ENCODE results near the gene POLN.
"Not testable (repeated sequence)": the region's sequence is repeated elsewhere in the genome, so short reads cannot be mapped to it uniquely, and the experiment has no call there.

Gene POLN

GRCh38 chr4:2212831-2213230 is 29.1 kb downstream of the POLN start:
- no peak for DNase-seq

- DNase-seq: not testable (repeated sequence)
Measured at GRCh38 chr4:2202789-2203188, 39.1 kb downstream of the POLN start.

- DNase-seq: no peak
Measured at GRCh38 chr4:2194496-2194895, 47.4 kb downstream of the POLN start.

- no peak for DNase-seq
Measured at GRCh38 chr4:2193326-2193725, 48.6 kb downstream of the POLN start.

GRCh38 chr4:2186865-2187172 is 55.1 kb downstream of the POLN start:
- DNase-seq: no peak

- no peak for DNase-seq
Measured at GRCh38 chr4:2186133-2186864, 55.6 kb downstream of the POLN start.

GRCh38 chr4:2183394-2183793 is 58.5 kb downstream of the POLN start:
- DNase-seq: no peak

- DNase-seq: no peak
Measured at GRCh38 chr4:2182994-2183393, 58.9 kb downstream of the POLN start.

GRCh38 chr4:2180410-2180809 is 61.5 kb downstream of the POLN start:
- no peak for DNase-seq

- DNase-seq: no peak
Measured at GRCh38 chr4:2179717-2180116, 62.2 kb downstream of the POLN start.

GRCh38 chr4:2178986-2179385 is 62.9 kb downstream of the POLN start:
- no peak for DNase-seq

- DNase-seq: no peak
Measured at GRCh38 chr4:2177443-2178093, 64.4 kb downstream of the POLN start.

GRCh38 chr4:2175990-2176698 is 65.8 kb downstream of the POLN start:
- no peak for DNase-seq

GRCh38 chr4:2174061-2174460 is 67.9 kb downstream of the POLN start:
- DNase-seq: no peak

- no peak for DNase-seq
Measured at GRCh38 chr4:2172627-2173231, 69.2 kb downstream of the POLN start.

- DNase-seq: no peak
Measured at GRCh38 chr4:2172161-2172560, 69.8 kb downstream of the POLN start.

GRCh38 chr4:2168469-2169319 is 73.2 kb downstream of the POLN start:
- no peak for DNase-seq

- DNase-seq: no peak
Measured at GRCh38 chr4:2166253-2166652, 75.7 kb downstream of the POLN start.

- DNase-seq: no peak
Measured at GRCh38 chr4:2165391-2165790, 76.5 kb downstream of the POLN start.

GRCh38 chr4:2163311-2163821 is 78.6 kb downstream of the POLN start:
- no peak for DNase-seq

- DNase-seq: not testable (repeated sequence)
Measured at GRCh38 chr4:2161092-2161703, 80.7 kb downstream of the POLN start.

GRCh38 chr4:2159931-2160330 is 82.0 kb downstream of the POLN start:
- DNase-seq: no peak
